ENCODE data around the gene CNGA2.

DNA sequence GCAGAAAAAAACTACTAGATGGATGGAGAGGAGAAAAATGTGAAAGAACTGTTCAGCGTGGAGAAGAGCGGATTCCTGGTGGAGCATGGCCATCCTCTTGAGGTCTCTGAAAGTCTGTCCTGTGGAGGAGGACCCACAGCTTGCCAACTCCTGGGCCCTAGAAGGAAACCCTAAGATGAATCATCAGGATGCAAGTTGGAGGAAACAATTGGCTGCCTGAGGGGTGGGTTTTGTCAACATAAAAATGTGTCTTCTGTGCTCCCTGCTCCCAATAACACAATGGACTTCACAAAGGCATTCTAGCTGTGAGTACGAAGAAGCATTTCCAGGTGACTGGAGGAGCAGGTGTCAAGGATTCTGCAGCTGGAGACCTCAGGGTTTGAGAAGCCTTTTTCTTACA, 37.2 kb downstream of the CNGA2 start:
- no peak for TF ChIP-seq SUZ12 (IDR thresholded peaks at IDR 0.05)
- no peak for TF ChIP-seq TARDBP (IDR thresholded peaks at IDR 0.05)
- no peak for TF ChIP-seq CTBP1 (IDR thresholded peaks at IDR 0.05; ENCODE audit: borderline replicate concordance)

Data from HEK293T (cell line).